Heart right ventricle (tissue), 16 donors: ENCODE results near the gene MAFG. TPM values are rescaled to one million over a fixed set of nuclear protein-coding genes. Genes with fewer than 3 reads are reported as not detected.
"Not testable (repeated sequence)": the region's sequence is repeated elsewhere in the genome, so short reads cannot be mapped to it uniquely, and the experiment has no call there.

Source experiments
- ATAC-seq, 8 donors: fragments of 200-7000 bp; cut with Tn5 transposase; one replicate each; pipeline ENCODE4 v1.9.1; 2020; ENCODE audit warnings: mild to moderate bottlenecking in 8 of 8, moderate library complexity in 8 of 8, moderate number of reproducible peaks in 1 of 8
- DNase-seq, 2 donors: peaks; one replicate each; pipeline ENCODE4 v3.0.0-alpha.2; 2020
- H3K27ac ChIP-seq, 10 donors: fragments of 200-600 bp; sonication (generic) in 2 of 10; one replicate each; pipeline versions ENCODE4 v1.5.0 to v1.8.0; 2020 to 2022; ENCODE audit warnings: mild to moderate bottlenecking in 3 of 10
- H3K27me3 ChIP-seq, 7 donors: fragments of 200-600 bp; one replicate each; pipeline ENCODE4 v1.8.0; 2021 to 2022; ENCODE audit warnings: mild to moderate bottlenecking in 2 of 7
- H3K36me3 ChIP-seq, 9 donors: fragments of 200-600 bp; sonication (generic) in 1 of 9; one replicate each; pipeline versions ENCODE4 v1.5.0 to v1.8.0; 2020 to 2022; ENCODE audit warnings: mild to moderate bottlenecking in 2 of 9
- H3K4me1 ChIP-seq, 9 donors: fragments of 200-600 bp; sonication (generic) in 1 of 9; one replicate each; pipeline versions ENCODE4 v1.5.0 to v1.8.0; 2020 to 2022; ENCODE audit warnings: mild to moderate bottlenecking in 4 of 9
- H3K4me3 ChIP-seq, 10 donors: fragments of 200-600 bp; sonication (generic) in 2 of 10; one replicate each; pipeline versions ENCODE4 v1.5.0 to v1.8.0; 2020 to 2022; ENCODE audit warnings: mild to moderate bottlenecking in 7 of 10, moderate library complexity in 2 of 10
- H3K9me3 ChIP-seq, 11 donors: fragments of 200-600 bp in 10 of 11; sonication (generic) in 2 of 11; one replicate each; pipeline versions ENCODE4 v1.5.0 to v1.8.0; 2013 to 2022; ENCODE audit warnings: mild to moderate bottlenecking in 2 of 11, control low read depth in 1 of 11, moderate library complexity in 1 of 11
- WGBS, 2 donors: extraction: QIAGEN DNeasy Blood & Tissue Kit; methylation state at CpG; one replicate each; pipeline ENCODE4 v1.1.7; 2013; ENCODE audit warnings: inconsistent platforms in 1 of 2; 5-methylcytosine and 5-hydroxymethylcytosine counted together
- intact Hi-C, 10 donors: fragments of 100-400 bp; cut with DNase I; formaldehyde crosslinking; loops; one replicate each; pipeline versions ENCODE4 v1.11.1 to v1.14.2; 2022
- polyA plus RNA-seq, 2 donors: library from polyadenylated mRNA; stranded (reverse); fragments of 200-250 nt; gene quantifications; one replicate each; pipeline ENCODE4 v1.2.3, GENCODE V29; 2013
- total RNA-seq, 10 donors: library from RNA; stranded (reverse); fragmentation: NEBNext Ultra II Directional in 3 of 10; extraction: Animal tissue kit (Norgen Biotek cat#: 25700) in 3 of 10; gene quantifications; one replicate each; pipeline versions ENCODE4 v1.2.1 to v1.2.4, GENCODE V29; 2021 to 2023
- TF ChIP-seq, protein P1 (sequence below), 9 donors: fragments of 200-600 bp; sonication (generic) in 2 of 9; IDR thresholded peaks; one replicate each; pipeline versions ENCODE4 v1.5.0 to v1.8.0; 2021 to 2022; ENCODE audit warnings: antibody characterized with exemption in 9 of 9, mild to moderate bottlenecking in 5 of 9, moderate library complexity in 1 of 9
- donor health status: Arrhythmogenic right ventricular cardiomyopathy.
- donor health status: ischemic (EF 13 %, LVEDD 7.1; RV severe dilation, severe dysfunction).
- donor health status: healthy with polysubstance abuse.
- donor health status: DM: no; HTN: yes; CAD: no.
- donor health status: DM: no; HTN: no; CAD: no.
- donor health status: ischemic (EF 25% LVEDD 6.9; RV normal size, moderate dysfunction).
- donor health status: ischemic (EF 25% LVEDD 5.7; RV mildly dilated, moderate dysfunction).
- donor health status: healthy.
- donor health status: DM: yes; HTN: yes; CAD: no.
- donor health status: Ischemic cardiomyopathy.
- donor health status: ischemic (EF 35%, LVEDD 5.7; RV mildly dilated, moderate dysfunction).
- donor health status: nonischemic (EF 11% LVEDD 7.7; RV severe dilation, severe dysfunction).
- donor health status: DM: yes; HTN: yes; CAD: no.
- donor health status: PGD.
- donor health status: ischemic (EF 29% LVEDD 5.4; RV normal size, mild dysfunction).
- donor health status: nonischemic (EF 23%, LVEDD 6.1; RV moderate dilation, normal function).

Gene MAFG
- total and polyA plus RNA-seq, 12 donors: 10.5 to 30.9 (median 15.7) TPM

DNA sequence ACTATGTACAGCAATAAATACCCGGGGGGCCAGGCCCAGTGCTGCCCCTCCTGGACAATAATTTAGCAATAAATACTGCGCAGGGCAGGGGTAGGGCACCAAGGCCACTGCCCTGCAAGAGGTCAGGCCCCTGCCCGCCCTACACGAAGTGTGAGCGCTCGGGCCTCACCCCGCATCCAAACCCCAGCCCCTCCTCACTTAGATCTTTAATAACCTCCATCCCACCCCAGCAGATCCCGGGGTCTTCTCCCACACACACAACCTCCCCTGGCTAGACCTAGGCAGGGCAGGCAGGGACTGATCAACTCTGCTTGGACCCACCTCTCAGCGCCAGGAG lies 9.2 kb downstream of the MAFG start:
- peak overlapping the region in 8 of 10 donors; percentile 17 to 90 (median 72) for H3K27ac ChIP-seq
- intact Hi-C loops, DNase-seq, H3K27me3 ChIP-seq, H3K9me3 ChIP-seq: not testable (repeated sequence)
- ATAC-seq: peak; percentile 1 to 26 (median 18)
- WGBS, 2 donors: 37 to 41% methylated on average over 9 of the region's 9 CpGs
- H3K36me3 ChIP-seq: peaks cover 0 to 67% (median 26%) of the 10 kb centered on the region in 9 donors
- H3K4me3 ChIP-seq: peak overlapping the region in 9 of 10 donors; percentile 59 to 99 (median 80)
- TF ChIP-seq, protein P1, sequence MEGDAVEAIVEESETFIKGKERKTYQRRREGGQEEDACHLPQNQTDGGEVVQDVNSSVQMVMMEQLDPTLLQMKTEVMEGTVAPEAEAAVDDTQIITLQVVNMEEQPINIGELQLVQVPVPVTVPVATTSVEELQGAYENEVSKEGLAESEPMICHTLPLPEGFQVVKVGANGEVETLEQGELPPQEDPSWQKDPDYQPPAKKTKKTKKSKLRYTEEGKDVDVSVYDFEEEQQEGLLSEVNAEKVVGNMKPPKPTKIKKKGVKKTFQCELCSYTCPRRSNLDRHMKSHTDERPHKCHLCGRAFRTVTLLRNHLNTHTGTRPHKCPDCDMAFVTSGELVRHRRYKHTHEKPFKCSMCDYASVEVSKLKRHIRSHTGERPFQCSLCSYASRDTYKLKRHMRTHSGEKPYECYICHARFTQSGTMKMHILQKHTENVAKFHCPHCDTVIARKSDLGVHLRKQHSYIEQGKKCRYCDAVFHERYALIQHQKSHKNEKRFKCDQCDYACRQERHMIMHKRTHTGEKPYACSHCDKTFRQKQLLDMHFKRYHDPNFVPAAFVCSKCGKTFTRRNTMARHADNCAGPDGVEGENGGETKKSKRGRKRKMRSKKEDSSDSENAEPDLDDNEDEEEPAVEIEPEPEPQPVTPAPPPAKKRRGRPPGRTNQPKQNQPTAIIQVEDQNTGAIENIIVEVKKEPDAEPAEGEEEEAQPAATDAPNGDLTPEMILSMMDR (IDR thresholded peaks at IDR 0.05): peak in 3 of 9 donors; percentile 1 to 11 (median 6)
- peaks cover 7 to 69% (median 31%) of the 10 kb centered on the region in 9 donors for H3K4me1 ChIP-seq

DNA sequence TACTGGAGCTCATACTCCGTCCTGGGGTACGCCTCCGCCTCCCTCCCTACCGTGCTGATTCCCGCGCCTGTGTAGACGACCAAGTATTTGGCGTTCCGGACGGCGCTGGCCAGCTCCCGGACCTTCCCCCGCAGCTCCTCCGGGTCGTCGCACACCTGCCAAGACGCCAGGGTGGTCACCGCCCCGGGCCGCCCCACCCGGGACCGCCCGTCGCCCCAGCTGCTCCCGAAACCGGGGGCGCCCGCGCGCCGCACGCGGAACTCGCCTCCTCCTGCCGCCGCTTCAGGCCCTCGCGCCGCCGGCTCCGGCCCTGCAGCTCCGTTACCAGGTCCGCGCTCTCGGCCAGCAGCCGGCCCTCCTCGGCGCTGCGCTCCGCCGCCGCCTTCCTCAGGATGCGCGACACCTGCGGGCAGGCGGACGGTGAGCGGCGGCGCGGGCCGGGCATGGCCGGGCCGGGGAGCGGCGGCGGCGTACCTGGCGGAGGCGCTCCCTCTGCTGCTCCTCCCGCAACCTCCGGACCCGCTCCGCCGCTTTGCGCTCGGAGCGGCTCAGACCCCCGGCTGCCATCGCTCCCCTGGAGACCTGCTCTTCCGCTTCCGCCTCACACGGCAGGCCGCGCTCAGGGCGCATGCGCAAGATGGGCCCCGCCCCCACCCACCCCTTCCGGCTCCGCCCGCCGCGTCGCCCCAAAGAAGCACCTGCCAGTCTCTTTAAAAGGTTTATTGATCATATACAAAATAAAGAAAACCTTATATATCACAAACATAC lies 9.8 kb downstream of the MAFG start, which contains the start of gene SIRT7:
Gene SIRT7 (minus strand): TSS at position 612 of the 768 bp plus-strand sequence. CDS start 45 bp downstream, at position 567.
- Histone ChIP-seq H3K4me1 (peaks cover 7 to 63% (median 25%) of the 10 kb centered on the region in 9 donors), H3K27ac (peak within 1 kb of the TSS in 9 of 10 donors; percentile 17 to 90 (median 72)), H3K36me3 (peaks cover 0 to 71% (median 31%) of the 10 kb centered on the region in 9 donors), H3K27me3 (no peaks in the 10 kb centered on the region), H3K9me3 (no peaks in the 10 kb centered on the region), H3K4me3 (peak within 1 kb of the TSS; percentile 59 to 99 (median 76))
- peak; percentile 66 to 89 (median 82) for ATAC-seq
- DNase-seq: peak; percentile 65 to 84
- TF ChIP-seq, protein P1 (IDR thresholded peaks at IDR 0.05): peak in 3 of 9 donors; percentile 6 to 11 (median 11)
- WGBS, 2 donors: 1% methylated on average over 85 to 94 of the region's 94 CpGs
- intact Hi-C loops: no loop called here

DNA sequence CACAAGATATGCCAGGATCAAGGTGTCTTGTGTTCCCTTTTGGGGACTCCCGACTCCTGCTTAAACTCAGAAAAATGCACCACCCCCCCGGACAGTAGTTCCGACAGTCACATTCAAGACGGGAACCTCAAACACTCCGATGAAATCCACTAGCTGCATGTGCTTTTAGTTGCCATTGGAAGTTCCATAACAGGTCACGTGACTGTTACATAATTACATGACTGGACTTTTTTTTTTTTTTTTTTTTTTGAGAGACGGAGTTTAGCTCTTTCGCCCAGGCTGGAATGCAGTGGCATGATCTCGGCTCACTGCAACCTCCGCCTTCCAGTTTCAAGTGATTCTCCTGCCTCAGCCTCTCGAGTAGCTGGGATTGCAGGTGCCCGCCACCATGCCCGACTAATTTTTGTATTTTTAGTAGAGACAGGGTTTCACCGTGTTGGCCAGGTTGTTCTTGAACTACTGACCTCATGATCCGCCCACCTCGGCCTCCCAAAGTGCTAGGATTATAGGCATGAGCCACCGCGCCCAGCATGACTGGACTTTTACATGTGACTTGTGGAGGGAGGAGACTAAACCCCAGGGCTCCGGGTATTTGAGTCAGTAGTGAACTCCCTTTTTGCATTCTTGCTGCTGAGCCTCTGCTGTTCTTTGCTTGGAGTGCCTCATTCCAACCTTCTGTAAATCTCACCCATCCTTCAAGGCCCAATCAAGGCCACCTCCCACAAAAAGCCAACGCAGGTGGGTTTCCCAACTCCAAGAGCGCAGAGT lies 11.1 kb downstream of the MAFG start:
- Histone ChIP-seq H3K27ac (no peak overlapping the region), H3K4me3 (peak overlapping the region in 3 of 10 donors; percentile 65 to 85 (median 80)), H3K9me3 (no peaks in the 10 kb centered on the region), H3K4me1 (peaks cover 10 to 57% (median 27%) of the 10 kb centered on the region in 9 donors), H3K27me3 (no peaks in the 10 kb centered on the region), H3K36me3 (peaks cover 0 to 68% (median 32%) of the 10 kb centered on the region in 9 donors)
- ATAC-seq (no peak), DNase-seq (no peak)
- intact Hi-C loops: no loop called here
- TF ChIP-seq, protein P1 (IDR thresholded peaks at IDR 0.05): no peak
- 82 to 83% methylated on average over 21 of the region's 21 CpGs for WGBS, 2 donors

DNA sequence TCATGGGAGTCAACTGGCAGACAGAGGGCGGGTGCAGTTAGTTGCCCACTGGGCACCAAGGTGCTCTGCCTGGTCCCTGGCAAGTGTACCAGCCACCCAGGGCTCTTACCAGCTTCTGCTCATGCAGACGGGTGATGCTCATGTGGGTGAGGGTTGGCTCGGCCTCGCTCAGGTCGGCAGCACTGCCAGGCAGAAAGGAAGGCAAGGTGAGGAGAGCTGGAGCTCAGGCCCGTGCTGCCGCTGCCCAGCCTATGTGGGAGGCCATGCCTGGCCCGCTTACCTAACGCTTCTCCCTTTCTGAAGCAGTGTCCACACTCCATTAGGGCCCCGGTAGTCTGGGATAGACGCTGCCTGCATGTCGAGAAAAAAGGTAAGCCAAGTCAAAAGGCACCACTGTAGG lies 12.2 kb downstream of the MAFG start:
- H3K36me3 ChIP-seq: peaks cover 0 to 58% (median 32%) of the 10 kb centered on the region in 9 donors
- intact Hi-C loops: no loop called here
- no peaks in the 10 kb centered on the region for H3K27me3 ChIP-seq
- no peak overlapping the region for H3K4me3 ChIP-seq
- H3K9me3 ChIP-seq: no peaks in the 10 kb centered on the region
- DNase-seq (no peak), ATAC-seq (no peak)
- H3K27ac ChIP-seq: no peak overlapping the region
- whole genome bisulfite sequencing, 2 donors: 90 to 93% methylated on average over 12 of the region's 12 CpGs
- peaks cover 14 to 52% (median 32%) of the 10 kb centered on the region in 9 donors for H3K4me1 ChIP-seq
- TF ChIP-seq, protein P1 (IDR thresholded peaks at IDR 0.05): no peak
